GM10266 (cell line): Measurements from ENCODE around the gene NCKAP5.
A peak's percentile ranks its signal among the peaks of the same experiment; 100 is the strongest.

Source experiments
- DNase-seq: peaks from one replicate; pipeline ENCODE4 v3.0.0; 2012; ENCODE audit errors: extremely low spot score
- CTCF ChIP-seq: IDR thresholded peaks from 2 replicates; pipeline ENCODE4 v1.5.1; 2012; ENCODE audit warnings: mild to moderate bottlenecking, low read depth; ENCODE audit not compliant: control insufficient read depth, insufficient read depth; ENCODE audit errors: missing control alignments

Gene NCKAP5

GRCh38 chr2:133192028-133192427 lies 376.2 kb downstream of the NCKAP5 start:
- DNase-seq = no peak
- no peak for TF ChIP-seq CTCF

DNA sequence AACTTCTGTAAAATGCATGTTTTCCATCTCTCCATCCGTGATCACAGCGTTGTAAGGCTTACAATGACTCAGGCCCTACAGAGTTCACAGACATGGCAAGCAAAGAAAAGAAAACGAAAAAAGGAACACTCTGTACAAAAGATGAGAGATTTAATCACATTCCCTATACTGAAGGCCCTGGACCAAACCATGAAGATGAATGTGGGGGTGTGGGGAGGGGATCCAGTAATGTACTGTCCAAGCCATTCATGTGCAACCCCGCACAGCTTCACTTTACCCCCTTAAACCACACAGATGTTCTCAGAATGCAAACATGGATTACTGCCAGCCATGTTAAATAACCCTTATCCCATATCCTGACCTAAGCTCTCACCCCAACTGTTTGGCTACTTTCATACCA lies 391.1 kb downstream of the NCKAP5 start:
- no peak for DNase-seq
- TF ChIP-seq CTCF = no peak

- TF ChIP-seq CTCF = no peak
Observed at GRCh38 chr2:133175926-133176325, 392.3 kb downstream of the NCKAP5 start.

DNA sequence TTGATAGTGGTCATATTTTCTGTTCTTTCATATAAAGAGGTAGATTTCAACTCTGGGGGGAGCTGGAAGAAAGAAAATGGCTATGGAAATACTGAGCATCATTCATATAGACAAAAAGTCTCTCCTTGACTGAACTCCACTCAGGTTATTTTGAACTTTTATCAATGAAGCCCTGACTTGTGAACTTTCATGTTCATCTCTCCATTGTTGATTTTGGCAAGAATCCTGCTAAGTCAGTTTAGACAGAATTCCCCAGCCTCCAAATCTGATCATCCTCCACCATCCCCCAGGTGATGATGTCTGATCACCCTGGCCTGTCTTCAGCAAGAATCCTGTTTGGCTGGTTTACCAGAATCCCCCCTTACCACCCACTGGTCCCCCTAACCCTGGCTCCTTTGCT lies 395.0 kb downstream of the NCKAP5 start:
- DNase-seq = no peak
- TF ChIP-seq CTCF = no peak

More at GRCh38 chr2:133175926-133176325, 392.3 kb downstream of the NCKAP5 start:
- no peak for DNase-seq

GRCh38 chr2:133171393-133172004 lies 396.8 kb downstream of the NCKAP5 start:
- TF ChIP-seq CTCF = peak; percentile 59
- DNase-seq = peak; percentile 5

DNA sequence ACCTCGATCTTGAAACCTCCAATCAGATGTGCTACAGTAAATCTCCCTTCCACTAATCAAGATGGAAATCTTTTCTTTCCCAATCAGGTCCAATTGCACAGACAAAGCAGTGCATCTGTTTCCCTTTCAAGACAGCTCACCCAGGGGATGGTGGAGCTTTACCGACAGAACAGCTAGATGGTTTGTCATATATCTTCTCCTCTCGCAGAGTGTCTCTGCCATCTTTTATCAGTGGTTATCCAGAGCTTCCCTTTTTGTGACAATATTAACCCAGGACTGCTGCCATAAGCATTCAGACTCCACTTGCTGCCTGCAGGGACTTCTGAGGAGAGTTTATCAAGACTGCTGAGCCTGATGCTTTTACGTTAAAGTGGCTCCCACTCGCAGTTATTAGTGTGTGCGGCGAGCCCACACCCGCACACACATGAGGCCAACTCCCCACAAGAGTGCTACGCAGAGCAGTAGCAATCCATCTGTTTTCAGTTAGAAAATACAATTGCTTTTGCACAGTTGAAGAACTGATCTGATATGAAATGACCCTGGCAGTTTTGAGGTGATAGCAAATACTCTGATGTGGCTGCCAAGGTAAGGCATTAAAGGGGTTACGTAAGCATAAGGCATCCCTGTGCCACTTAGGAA lies 398.9 kb downstream of the NCKAP5 start:
- DNase-seq = no peak
- TF ChIP-seq CTCF = no peak

DNA sequence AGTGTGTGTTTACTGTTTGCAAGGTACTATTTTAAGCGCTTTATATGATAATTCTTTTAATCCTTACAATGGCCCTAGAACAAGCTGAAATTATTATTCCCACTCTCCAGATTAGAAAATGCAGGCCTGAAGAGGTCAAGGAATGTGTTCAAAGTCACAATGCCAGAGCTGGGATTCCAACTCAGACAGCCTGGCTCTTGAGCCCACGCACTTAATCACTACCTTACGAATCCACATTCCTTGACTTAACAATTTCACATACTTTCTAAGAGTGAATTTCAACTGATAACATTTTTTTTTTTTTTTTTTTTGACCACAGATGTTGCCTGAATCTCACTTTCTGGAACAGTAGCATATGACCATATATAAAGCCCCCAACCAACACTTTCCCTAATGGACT lies 400.3 kb downstream of the NCKAP5 start:
- DNase-seq = no peak

More for the DNA sequence above, 400.3 kb downstream of the NCKAP5 start:
- TF ChIP-seq CTCF = no peak
